HG02588 (cell line): ENCODE measurements around the gene OR4E2.
"Not testable (repeated sequence)": the region's sequence is repeated elsewhere in the genome, so short reads cannot be mapped to it uniquely, and the experiment has no call there.

Experiments used
- ATAC-seq: cut with Tn5 transposase; IDR thresholded peaks from one replicate; pipeline ENCODE4 v1.9.1; 2021; ENCODE audit warnings: mild to moderate bottlenecking, moderate library complexity; ENCODE audit not compliant: unreplicated experiment

The OR4E2 gene

DNA sequence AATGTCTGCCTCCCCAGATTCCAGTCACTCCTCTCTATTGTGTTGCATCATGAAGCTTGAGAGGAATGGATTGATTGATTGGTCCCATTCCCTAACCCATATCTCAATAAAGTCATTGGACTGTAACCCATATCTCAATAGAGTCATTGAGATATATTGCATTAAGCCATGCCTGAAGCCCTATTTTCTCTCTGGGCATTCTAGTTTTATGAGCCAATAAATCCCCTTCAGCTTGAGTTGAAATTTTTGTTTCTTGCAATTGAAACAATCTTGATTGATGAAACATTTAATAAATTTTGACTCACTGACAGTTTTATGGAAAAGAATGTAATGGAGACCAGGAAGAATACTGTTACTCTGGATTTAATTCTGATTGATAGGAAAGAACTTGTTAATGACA, 40.8 kb downstream of the OR4E2 start:
- ATAC-seq = no peak

DNA sequence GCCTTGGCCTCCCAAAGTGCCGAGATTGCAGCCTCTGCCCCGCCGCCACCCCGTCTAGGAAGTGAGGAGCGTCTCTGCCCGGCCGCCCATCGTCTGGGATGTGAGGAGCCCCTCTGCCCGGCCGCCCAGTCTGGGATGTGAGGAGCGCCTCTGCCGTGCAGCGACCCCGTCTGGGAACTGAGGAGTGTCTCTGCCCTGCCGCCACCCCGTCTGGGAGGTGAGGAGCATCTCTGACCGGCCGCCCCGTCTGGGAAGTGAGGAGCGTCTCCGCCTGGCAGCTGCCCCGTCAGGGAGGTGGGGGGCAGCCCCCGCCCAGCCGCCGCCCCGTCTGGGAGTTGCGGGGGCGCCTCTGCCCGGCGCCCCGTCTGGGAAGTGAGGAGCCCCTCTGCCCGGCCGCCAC, 44.0 kb downstream of the OR4E2 start:
- ATAC-seq = not testable (repeated sequence)

DNA sequence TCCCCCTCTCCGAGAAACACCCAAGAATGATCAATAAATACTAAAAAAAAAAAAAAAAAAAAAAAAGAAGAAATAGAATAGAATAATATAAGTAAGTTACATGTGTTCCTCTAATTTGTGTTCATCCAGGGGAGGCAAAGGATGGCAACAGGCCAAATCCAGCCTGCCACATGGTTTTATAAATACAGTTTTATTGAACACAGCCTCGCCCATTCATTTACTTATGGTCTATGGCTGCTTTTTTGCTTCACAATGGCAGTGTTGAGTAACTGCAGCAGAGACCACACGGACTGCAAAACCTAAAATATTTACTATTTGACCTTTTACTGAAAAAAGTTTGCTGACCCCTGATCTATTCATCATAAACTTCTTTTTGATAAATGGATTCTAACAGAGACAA, 44.9 kb downstream of the OR4E2 start:
- not testable (repeated sequence) for ATAC-seq

DNA sequence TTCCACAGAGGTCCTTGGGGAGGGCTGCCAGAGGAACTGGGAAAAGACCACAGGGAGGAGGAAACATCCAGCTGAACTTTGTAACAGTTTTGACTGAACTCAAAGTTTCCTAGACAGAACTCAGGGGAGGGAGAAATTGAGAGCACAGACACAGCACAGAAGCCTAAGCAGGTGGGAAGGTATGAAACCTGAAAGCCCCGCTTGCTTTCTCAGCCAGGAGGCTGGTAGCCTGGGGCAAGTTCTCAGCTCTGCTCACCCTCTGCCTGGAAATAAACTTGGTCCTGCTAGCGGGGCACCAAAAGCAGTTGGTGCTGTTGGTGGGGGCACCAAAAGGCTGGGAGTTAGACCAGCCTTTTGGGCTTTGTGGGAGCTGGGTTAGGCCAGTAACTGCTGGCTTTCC, 45.9 kb downstream of the OR4E2 start:
- no peak for ATAC-seq

DNA sequence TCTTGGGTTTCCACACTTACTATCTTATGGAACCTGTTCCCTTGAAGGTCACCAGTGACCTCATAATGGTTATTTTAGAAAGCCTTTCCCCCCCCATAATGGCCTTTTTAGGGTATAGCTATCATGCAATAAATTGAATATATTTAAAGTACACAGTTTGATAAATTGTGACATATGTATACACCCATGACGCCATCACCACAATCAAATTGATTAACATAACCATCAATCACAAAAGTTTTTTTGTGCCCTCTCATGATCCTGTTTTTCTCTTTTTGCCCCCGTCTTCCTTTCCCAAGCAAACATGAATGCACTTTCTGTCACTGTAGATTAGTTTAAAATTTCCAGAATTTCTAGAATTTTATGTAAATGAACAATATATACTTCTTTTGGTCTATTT, 48.7 kb downstream of the OR4E2 start:
- no peak for ATAC-seq

DNA sequence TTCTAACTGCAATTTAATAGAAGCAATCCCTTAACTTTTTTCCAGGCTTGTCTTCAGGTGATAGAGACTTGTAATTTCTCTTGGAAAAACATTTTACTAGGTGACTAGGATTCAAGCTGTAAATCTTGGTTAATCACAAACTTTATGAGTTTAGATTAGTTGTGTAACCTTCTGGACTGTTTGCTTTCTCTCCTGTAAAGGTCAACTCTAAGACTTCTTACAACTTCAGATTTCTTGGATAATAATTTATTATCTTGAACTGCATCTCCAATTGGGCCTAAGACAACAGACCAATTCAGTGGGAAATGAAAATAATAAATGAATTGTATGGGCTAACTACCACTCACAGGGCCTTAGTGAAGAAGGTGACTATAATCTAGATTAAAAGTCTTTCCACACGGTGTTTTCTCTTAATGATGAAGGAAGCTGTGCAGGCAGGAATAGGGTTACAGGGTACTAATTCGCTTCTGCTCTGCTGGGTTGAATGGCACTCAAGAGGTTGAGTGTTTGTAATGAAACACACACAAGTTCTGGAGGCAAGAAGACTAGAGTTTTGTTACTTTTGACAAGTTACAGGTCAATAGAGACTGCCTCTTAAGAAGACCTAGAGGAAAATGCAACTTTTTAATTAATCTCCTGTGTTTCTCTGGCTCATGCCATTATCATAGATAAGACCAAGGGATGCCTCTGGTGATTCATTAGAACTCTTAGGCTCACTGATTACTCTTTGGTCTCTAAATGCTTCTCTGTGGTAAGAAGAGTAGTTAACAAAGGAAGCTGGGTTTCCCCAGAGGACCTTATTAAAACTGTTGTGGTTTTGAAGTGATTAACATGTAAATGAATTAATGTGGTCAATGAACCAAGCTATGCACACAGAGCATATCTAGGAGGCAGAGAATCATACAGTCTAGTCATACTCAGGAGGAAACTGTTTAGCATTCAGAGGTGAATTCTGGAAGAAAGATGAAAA, 50.0 kb downstream of the OR4E2 start:
- no peak for ATAC-seq

DNA sequence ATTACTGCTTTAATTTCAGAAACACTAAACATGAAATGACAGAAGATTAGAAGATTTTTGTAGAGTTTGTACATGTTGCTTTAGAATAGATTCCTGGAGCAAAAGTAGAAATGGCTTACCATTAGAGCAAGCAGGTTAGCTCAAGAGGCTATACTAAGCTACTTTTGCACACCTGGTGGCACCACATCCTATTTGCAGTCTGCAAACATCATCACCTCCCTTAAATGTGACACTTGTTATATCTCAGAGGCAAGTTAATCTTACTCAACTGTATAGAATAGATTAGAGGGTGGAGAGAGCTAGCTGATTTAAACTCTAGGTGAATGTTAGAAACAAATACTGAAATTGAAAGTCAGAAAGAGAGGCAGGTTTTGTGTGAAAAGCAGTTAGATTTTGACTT, 50.7 kb downstream of the OR4E2 start:
- ATAC-seq = no peak

DNA sequence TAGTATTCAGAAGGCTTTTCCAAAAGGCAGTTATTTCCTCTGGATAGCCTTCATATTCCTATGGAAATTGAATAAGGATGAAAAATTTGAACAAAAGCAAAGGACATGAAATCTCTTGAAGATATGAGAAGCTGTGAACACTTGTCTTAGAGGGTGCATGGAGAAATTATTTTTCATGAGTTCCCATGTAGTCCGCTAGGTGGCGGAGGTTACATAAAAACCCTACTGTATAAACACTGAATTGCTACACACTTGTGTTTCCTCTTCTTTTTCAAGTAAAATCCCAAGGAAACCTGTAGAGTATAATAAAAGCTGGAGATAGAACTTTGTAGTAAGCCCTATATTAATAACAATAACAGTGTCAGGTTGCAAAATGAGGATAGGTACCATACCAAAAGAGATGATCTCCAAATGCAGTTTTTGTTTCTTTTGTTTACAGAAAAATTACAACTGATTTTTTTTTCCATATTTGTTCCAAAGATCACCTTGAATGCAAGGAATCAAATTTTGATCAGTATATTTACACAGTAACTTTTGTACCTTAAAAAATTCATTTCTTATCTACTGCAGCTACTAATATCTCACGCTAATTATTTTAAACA, 57.8 kb downstream of the OR4E2 start:
- no peak for ATAC-seq

DNA sequence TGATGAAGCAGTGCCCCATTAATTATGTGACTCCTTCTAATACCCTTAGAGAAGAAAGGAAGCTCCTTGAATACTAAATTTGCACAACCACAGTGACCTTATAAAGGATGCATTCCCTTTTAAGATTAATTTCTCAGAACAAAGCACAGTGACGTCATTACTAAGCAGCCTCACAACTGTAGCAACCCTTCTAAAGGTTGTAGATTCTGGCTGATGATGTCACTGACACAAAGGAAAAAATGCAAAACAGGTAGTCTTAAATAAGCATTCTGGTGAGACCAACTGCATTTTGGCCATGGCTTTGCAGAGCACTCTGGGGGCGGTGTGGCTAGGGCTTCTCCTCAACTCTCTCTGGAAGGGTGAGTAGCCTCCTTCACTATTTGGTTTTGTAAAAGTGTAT, 58.4 kb downstream of the OR4E2 start:
- no peak for ATAC-seq

DNA sequence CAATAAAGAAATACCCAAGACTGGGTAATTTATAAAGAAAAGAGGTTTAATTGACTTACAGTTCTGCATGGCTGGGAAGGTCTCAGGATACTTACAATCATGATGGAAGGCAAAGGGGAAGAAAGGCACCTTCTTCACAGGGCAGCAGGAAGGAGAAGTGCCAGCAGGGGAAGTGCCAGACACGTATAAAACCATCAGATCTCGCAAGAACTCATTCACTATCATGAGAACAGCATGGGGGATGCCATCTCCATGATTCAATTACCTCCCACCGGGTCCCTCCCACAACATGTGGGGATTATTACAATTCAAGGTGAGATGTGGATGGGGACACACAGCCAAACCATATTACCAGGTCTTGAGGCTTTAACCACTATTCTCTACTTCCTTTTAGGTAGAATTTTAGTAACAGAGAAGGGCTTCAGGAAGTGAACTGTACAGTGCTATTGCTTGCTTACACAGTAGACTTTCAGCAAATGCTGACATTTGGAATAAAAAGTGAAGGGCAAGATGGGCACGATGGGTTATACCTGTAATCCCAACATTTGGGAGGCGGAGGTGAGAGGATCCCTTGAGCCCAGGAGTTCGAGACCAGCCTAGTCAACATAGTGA, 60.8 kb downstream of the OR4E2 start:
- ATAC-seq = no peak
